ENCODE results near the gene DYRK1A. TPM values are rescaled to one million over a fixed set of nuclear protein-coding genes. Genes with fewer than 3 reads are reported as not detected.

Gene DYRK1A
- total RNA-seq, 2 experiments from 2014 or later, result 85.6 to 108 TPM

GRCh38 chr21:37575580-37575979 lies 209.0 kb downstream of the DYRK1A start:
- H3K4me1 Mint-ChIP-seq, result no peaks in the 10 kb centered on the region
- peaks cover 3% of the 10 kb centered on the region for H3K36me3 Mint-ChIP-seq (ENCODE audit: low read depth)
- peaks cover 10% of the 10 kb centered on the region for H3K9me3 Mint-ChIP-seq
- CTCF ChIA-PET, result no interaction called here
- DNase-seq, result no peak
- H3K27ac Mint-ChIP-seq, result no peak overlapping the region
- H3K4me3 Mint-ChIP-seq, result no peak overlapping the region
- POLR2A ChIA-PET, result no interaction called here
- peaks cover 12% of the 10 kb centered on the region for H3K27me3 Mint-ChIP-seq

Other genes with a start within 250 kb of the DYRK1A start
- 10 to 100 TPM; 80.1 to 85.6 TPM for gene VPS26C, start 99.4 kb upstream of the DYRK1A start, total RNA-seq

Measured in activated CD4-positive, alpha-beta T cell treated with anti-CD3 and anti-CD28 coated beads, Interleukin-2, amount 10 ng/mL, durations not matched to agents 7 days and 5 days (primary cell).